Endodermal cell (in vitro differentiated cells): Measurements from ENCODE around the gene PLEKHG3. TPM values are rescaled to one million over a fixed set of nuclear protein-coding genes. Genes with fewer than 3 reads are reported as not detected.
A peak's percentile ranks its signal among the peaks of the same experiment; 100 is the strongest.

ENCODE experiments used
- DNase-seq: peaks from one replicate; pipeline ENCODE4 v3.0.0-alpha.2; 2017
- H3K27ac ChIP-seq: 2 replicates; pipeline ENCODE4 v1.5.1; 2013; ENCODE audit warnings: mild to moderate bottlenecking, low read depth, low read length, moderate library complexity
- H3K27me3 ChIP-seq: 2 replicates; pipeline ENCODE4 v1.6.1; 2013; ENCODE audit warnings: mild to moderate bottlenecking, low read length, moderate library complexity; ENCODE audit not compliant: insufficient read depth, control insufficient read depth, poor library complexity, severe bottlenecking
- H3K36me3 ChIP-seq: 2 replicates; pipeline ENCODE4 v1.7.0; 2013; ENCODE audit warnings: mild to moderate bottlenecking, low read length, moderate library complexity; ENCODE audit not compliant: control insufficient read depth, insufficient read depth
- H3K4me1 ChIP-seq: one replicate; pipeline ENCODE4 v1.7.0; 2013; ENCODE audit warnings: low read length; ENCODE audit not compliant: control insufficient read depth, insufficient read depth
- H3K4me3 ChIP-seq: 2 replicates; pipeline ENCODE4 v1.5.1; 2013; ENCODE audit warnings: mild to moderate bottlenecking, low read length, moderate library complexity
- H3K9ac ChIP-seq: 2 replicates; pipeline ENCODE4 v1.6.1; 2013; ENCODE audit warnings: mild to moderate bottlenecking, low read length, moderate library complexity; ENCODE audit not compliant: poor library complexity, severe bottlenecking; ENCODE audit errors: extremely low read depth
- H3K9me3 ChIP-seq: 2 replicates; pipeline ENCODE4 v1.6.1; 2013; ENCODE audit warnings: mild to moderate bottlenecking, low read length, moderate library complexity; ENCODE audit not compliant: control insufficient read depth
- H3K27ac Mint-ChIP-seq: 2 replicates; pipeline ENCODE4 v1.8.0; 2020; ENCODE audit warnings: mixed read lengths
- H3K27me3 Mint-ChIP-seq: 2 replicates; pipeline ENCODE4 v1.8.0; 2021; ENCODE audit warnings: mild to moderate bottlenecking, mixed read lengths; ENCODE audit not compliant: insufficient read depth
- H3K36me3 Mint-ChIP-seq: 2 replicates; pipeline ENCODE4 v1.8.0; 2020; ENCODE audit warnings: low read depth, mixed read lengths
- H3K4me1 Mint-ChIP-seq: 2 replicates; pipeline ENCODE4 v1.8.0; 2020; ENCODE audit warnings: mixed read lengths
- H3K4me3 Mint-ChIP-seq: 2 replicates; pipeline ENCODE4 v1.8.0; 2020; ENCODE audit warnings: mild to moderate bottlenecking, moderate library complexity, mixed read lengths
- H3K9me3 Mint-ChIP-seq: 2 replicates; pipeline ENCODE4 v1.8.0; 2020; ENCODE audit warnings: mild to moderate bottlenecking, mixed read lengths
- CTCF ChIP-seq: fragments of 200-600 bp; sonication (generic); conservative IDR thresholded peaks from 2 replicates; pipeline ENCODE4 v1.5.0; 2021; ENCODE audit warnings: antibody characterized with exemption, mild to moderate bottlenecking
- WGBS, 2 experiments: methylation state at CpG; one replicate each; pipeline versions ENCODE4 v1.1.5 to v1.1.7; 2013; ENCODE audit warnings: missing lambda C conversion rate in 2 of 2, mixed read lengths in 1 of 2; ENCODE audit not compliant: insufficient coverage in 1 of 2, insufficient read length in 1 of 2; 5-methylcytosine and 5-hydroxymethylcytosine counted together
- total RNA-seq, 2 donors: library from RNA; stranded (reverse); fragmentation: NEBNext Ultra II Directional in 1 of 2; extraction: Animal tissue kit (Norgen Biotek cat#: 25700) in 1 of 2; gene quantifications; 2 replicates in 1 of 2; 3 replicates in 1 of 2; pipeline ENCODE4 v1.2.1, GENCODE V29; 2021

Gene PLEKHG3
- total RNA-seq, 2 donors from 2014 or later = 31.7 to 52.6 TPM

GRCh38 chr14:64758691-64759554 lies 54.7 kb downstream of the PLEKHG3 start:
- peak overlapping the region; percentile 61 for H3K27ac Mint-ChIP-seq
- no peak overlapping the region for H3K4me3 Mint-ChIP-seq
- no peak overlapping the region for H3K4me3 ChIP-seq
- peaks cover 3% of the 10 kb centered on the region for H3K9me3 Mint-ChIP-seq
- no peaks in the 10 kb centered on the region for H3K9me3 ChIP-seq
- peaks cover 44% of the 10 kb centered on the region for H3K27me3 Mint-ChIP-seq
- H3K36me3 ChIP-seq = no peaks in the 10 kb centered on the region
- no peak overlapping the region for H3K9ac ChIP-seq
- DNase-seq = peak; percentile 62
- no peaks in the 10 kb centered on the region for H3K36me3 Mint-ChIP-seq
- peaks cover 29% of the 10 kb centered on the region for H3K4me1 ChIP-seq
- TF ChIP-seq CTCF = no peak
- H3K4me1 Mint-ChIP-seq = peaks cover 42% of the 10 kb centered on the region
- no peaks in the 10 kb centered on the region for H3K27me3 ChIP-seq
- WGBS, 2 experiments = 81 to 82% methylated on average over 3 to 7 of the region's 7 CpGs
- no peak overlapping the region for H3K27ac ChIP-seq

- peaks cover 42% of the 10 kb centered on the region for H3K27me3 Mint-ChIP-seq
- Histone ChIP-seq H3K9ac (no peak overlapping the region), H3K27ac (no peak overlapping the region), H3K27me3 (no peaks in the 10 kb centered on the region), H3K36me3 (no peaks in the 10 kb centered on the region), H3K9me3 (no peaks in the 10 kb centered on the region), H3K4me1 (peaks cover 29% of the 10 kb centered on the region), H3K4me3 (no peak overlapping the region)
- peaks cover 47% of the 10 kb centered on the region for H3K4me1 Mint-ChIP-seq
- H3K36me3 Mint-ChIP-seq = no peaks in the 10 kb centered on the region
- no peak for DNase-seq
- peaks cover 3% of the 10 kb centered on the region for H3K9me3 Mint-ChIP-seq
- no peak for TF ChIP-seq CTCF
- peak overlapping the region; percentile 39 for H3K27ac Mint-ChIP-seq
- no peak overlapping the region for H3K4me3 Mint-ChIP-seq
- 94 to 98% methylated on average over 5 to 6 of the region's 6 CpGs for WGBS, 2 experiments
These were observed 55.3 kb downstream of the PLEKHG3 start for GRCh38 chr14:64759555-64759938.

GRCh38 chr14:64760146-64760755 lies 56.0 kb downstream of the PLEKHG3 start:
- Histone ChIP-seq H3K4me1 (peaks cover 29% of the 10 kb centered on the region), H3K4me3 (no peak overlapping the region), H3K27ac (no peak overlapping the region), H3K27me3 (no peaks in the 10 kb centered on the region), H3K9me3 (no peaks in the 10 kb centered on the region), H3K36me3 (no peaks in the 10 kb centered on the region), H3K9ac (no peak overlapping the region)
- Mint-ChIP-seq H3K4me1 (peaks cover 49% of the 10 kb centered on the region), H3K27ac (no peak overlapping the region), H3K4me3 (no peak overlapping the region), H3K36me3 (no peaks in the 10 kb centered on the region), H3K9me3 (peaks cover 3% of the 10 kb centered on the region), H3K27me3 (peaks cover 38% of the 10 kb centered on the region)
- 63 to 70% methylated on average over 8 of the region's 8 CpGs for WGBS, 2 experiments
- peak; percentile 86 for TF ChIP-seq CTCF
- peak; percentile 94 for DNase-seq
